HG03457 (cell line): ENCODE measurements around the gene LACC1.

Experiments
- ATAC-seq: cut with Tn5 transposase; IDR thresholded peaks from one replicate; pipeline ENCODE4 v1.9.1; 2021; ENCODE audit warnings: moderate number of reproducible peaks; ENCODE audit not compliant: unreplicated experiment

Gene LACC1

GRCh38 chr13:43939086-43939485 lies 59.4 kb downstream of the LACC1 start:
- no peak for ATAC-seq

GRCh38 chr13:43942286-43942685 lies 62.6 kb downstream of the LACC1 start:
- no peak for ATAC-seq
